ENCODE results near the gene PROX1.

The PROX1 gene

DNA sequence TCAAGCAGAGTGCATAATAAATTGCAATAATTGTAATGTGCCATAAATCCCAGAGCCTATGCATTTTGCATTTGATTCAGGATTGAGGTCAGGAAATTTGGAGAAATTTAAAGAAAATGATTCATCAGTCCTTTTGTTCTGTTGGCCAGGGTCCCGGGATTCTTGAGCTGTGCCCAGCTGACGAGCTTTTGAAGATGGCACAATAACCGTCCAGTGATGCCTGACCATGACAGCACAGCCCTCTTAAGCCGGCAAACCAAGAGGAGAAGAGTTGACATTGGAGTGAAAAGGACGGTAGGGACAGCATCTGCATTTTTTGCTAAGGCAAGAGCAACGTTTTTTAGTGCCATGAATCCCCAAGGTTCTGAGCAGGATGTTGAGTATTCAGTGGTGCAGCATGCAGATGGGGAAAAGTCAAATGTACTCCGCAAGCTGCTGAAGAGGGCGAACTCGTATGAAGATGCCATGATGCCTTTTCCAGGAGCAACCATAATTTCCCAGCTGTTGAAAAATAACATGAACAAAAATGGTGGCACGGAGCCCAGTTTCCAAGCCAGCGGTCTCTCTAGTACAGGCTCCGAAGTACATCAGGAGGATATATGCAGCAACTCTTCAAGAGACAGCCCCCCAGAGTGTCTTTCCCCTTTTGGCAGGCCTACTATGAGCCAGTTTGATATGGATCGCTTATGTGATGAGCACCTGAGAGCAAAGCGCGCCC is 8.7 kb downstream of the PROX1 start:
- no peaks in the 10 kb centered on the region for H3K9me3 ChIP-seq (ENCODE audit: control insufficient read depth, insufficient read depth, low read length)
- no peaks in the 10 kb centered on the region for H4K20me1 ChIP-seq (ENCODE audit: control insufficient read depth, insufficient read depth, low read depth, low read length)
- H3K27ac ChIP-seq (ENCODE audit: low read depth, low read length): no peak overlapping the region
- H3K4me2 ChIP-seq (ENCODE audit: low read length): no peak overlapping the region
- H3K36me3 ChIP-seq (ENCODE audit: control insufficient read depth, low read length): peaks cover 26% of the 10 kb centered on the region
- no peak overlapping the region for H3K4me3 ChIP-seq (ENCODE audit: low read length)
- H3K79me2 ChIP-seq (ENCODE audit: control insufficient read depth, low read length): peaks cover 20% of the 10 kb centered on the region
- H3K4me1 ChIP-seq (ENCODE audit: control insufficient read depth, low read length): peaks cover 30% of the 10 kb centered on the region
- no peak for TF ChIP-seq EZH2phosphoT487 (IDR thresholded peaks at IDR 0.05; ENCODE audit: borderline replicate concordance, low read length)
- TF ChIP-seq, protein P1, sequence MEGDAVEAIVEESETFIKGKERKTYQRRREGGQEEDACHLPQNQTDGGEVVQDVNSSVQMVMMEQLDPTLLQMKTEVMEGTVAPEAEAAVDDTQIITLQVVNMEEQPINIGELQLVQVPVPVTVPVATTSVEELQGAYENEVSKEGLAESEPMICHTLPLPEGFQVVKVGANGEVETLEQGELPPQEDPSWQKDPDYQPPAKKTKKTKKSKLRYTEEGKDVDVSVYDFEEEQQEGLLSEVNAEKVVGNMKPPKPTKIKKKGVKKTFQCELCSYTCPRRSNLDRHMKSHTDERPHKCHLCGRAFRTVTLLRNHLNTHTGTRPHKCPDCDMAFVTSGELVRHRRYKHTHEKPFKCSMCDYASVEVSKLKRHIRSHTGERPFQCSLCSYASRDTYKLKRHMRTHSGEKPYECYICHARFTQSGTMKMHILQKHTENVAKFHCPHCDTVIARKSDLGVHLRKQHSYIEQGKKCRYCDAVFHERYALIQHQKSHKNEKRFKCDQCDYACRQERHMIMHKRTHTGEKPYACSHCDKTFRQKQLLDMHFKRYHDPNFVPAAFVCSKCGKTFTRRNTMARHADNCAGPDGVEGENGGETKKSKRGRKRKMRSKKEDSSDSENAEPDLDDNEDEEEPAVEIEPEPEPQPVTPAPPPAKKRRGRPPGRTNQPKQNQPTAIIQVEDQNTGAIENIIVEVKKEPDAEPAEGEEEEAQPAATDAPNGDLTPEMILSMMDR (IDR thresholded peaks at IDR 0.05; ENCODE audit: low read depth, low read length, poor library complexity, severe bottlenecking): no peak
- no peaks in the 10 kb centered on the region for H3K9me2 ChIP-seq (replicated peaks; ENCODE audit: control insufficient read depth, low read length)
- H3K27me3 ChIP-seq (ENCODE audit: control insufficient read depth, low read length): no peaks in the 10 kb centered on the region
- no peaks in the 10 kb centered on the region for H3F3A ChIP-seq (ENCODE audit: control insufficient read depth, insufficient read depth)

DNA sequence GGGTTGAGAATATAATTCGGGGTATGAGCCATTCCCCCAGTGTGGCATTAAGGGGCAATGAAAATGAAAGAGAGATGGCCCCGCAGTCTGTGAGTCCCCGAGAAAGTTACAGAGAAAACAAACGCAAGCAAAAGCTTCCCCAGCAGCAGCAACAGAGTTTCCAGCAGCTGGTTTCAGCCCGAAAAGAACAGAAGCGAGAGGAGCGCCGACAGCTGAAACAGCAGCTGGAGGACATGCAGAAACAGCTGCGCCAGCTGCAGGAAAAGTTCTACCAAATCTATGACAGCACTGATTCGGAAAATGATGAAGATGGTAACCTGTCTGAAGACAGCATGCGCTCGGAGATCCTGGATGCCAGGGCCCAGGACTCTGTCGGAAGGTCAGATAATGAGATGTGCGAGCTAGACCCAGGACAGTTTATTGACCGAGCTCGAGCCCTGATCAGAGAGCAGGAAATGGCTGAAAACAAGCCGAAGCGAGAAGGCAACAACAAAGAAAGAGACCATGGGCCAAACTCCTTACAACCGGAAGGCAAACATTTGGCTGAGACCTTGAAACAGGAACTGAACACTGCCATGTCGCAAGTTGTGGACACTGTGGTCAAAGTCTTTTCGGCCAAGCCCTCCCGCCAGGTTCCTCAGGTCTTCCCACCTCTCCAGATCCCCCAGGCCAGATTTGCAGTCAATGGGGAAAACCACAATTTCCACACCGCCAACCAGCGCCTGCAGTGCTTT is 9.4 kb downstream of the PROX1 start:
- Histone ChIP-seq H3F3A (ENCODE audit: control insufficient read depth, insufficient read depth) (no peaks in the 10 kb centered on the region), H3K4me1 (ENCODE audit: control insufficient read depth, low read length) (peaks cover 24% of the 10 kb centered on the region), H3K9me2 (replicated peaks; ENCODE audit: control insufficient read depth, low read length) (no peaks in the 10 kb centered on the region), H3K9me3 (ENCODE audit: control insufficient read depth, insufficient read depth, low read length) (no peaks in the 10 kb centered on the region), H3K4me3 (ENCODE audit: low read length) (no peak overlapping the region), H3K79me2 (ENCODE audit: control insufficient read depth, low read length) (peaks cover 17% of the 10 kb centered on the region), H3K27me3 (ENCODE audit: control insufficient read depth, low read length) (no peaks in the 10 kb centered on the region), H3K36me3 (ENCODE audit: control insufficient read depth, low read length) (peaks cover 26% of the 10 kb centered on the region), H4K20me1 (ENCODE audit: control insufficient read depth, insufficient read depth, low read depth, low read length) (no peaks in the 10 kb centered on the region), H3K4me2 (ENCODE audit: low read length) (no peak overlapping the region), H3K27ac (ENCODE audit: low read depth, low read length) (no peak overlapping the region)
- TF ChIP-seq EZH2phosphoT487 (IDR thresholded peaks at IDR 0.05; ENCODE audit: borderline replicate concordance, low read length): no peak
- TF ChIP-seq, protein P1 (IDR thresholded peaks at IDR 0.05; ENCODE audit: low read depth, low read length, poor library complexity, severe bottlenecking): no peak

DNA sequence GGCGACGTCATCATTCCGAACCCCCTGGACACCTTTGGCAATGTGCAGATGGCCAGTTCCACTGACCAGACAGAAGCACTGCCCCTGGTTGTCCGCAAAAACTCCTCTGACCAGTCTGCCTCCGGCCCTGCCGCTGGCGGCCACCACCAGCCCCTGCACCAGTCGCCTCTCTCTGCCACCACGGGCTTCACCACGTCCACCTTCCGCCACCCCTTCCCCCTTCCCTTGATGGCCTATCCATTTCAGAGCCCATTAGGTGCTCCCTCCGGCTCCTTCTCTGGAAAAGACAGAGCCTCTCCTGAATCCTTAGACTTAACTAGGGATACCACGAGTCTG is 10.0 kb downstream of the PROX1 start:
- H3K9me2 ChIP-seq (replicated peaks; ENCODE audit: control insufficient read depth, low read length): no peaks in the 10 kb centered on the region
- H3K9me3 ChIP-seq (ENCODE audit: control insufficient read depth, insufficient read depth, low read length): no peaks in the 10 kb centered on the region
- TF ChIP-seq, protein P1 (IDR thresholded peaks at IDR 0.05; ENCODE audit: low read depth, low read length, poor library complexity, severe bottlenecking): no peak
- no peaks in the 10 kb centered on the region for H3K27me3 ChIP-seq (ENCODE audit: control insufficient read depth, low read length)
- no peak overlapping the region for H3K4me3 ChIP-seq (ENCODE audit: low read length)
- H3F3A ChIP-seq (ENCODE audit: control insufficient read depth, insufficient read depth): no peaks in the 10 kb centered on the region
- no peak overlapping the region for H3K27ac ChIP-seq (ENCODE audit: low read depth, low read length)
- H4K20me1 ChIP-seq (ENCODE audit: control insufficient read depth, insufficient read depth, low read depth, low read length): no peaks in the 10 kb centered on the region
- H3K79me2 ChIP-seq (ENCODE audit: control insufficient read depth, low read length): peaks cover 11% of the 10 kb centered on the region
- H3K36me3 ChIP-seq (ENCODE audit: control insufficient read depth, low read length): peaks cover 26% of the 10 kb centered on the region
- H3K4me1 ChIP-seq (ENCODE audit: control insufficient read depth, low read length): peaks cover 22% of the 10 kb centered on the region
- H3K4me2 ChIP-seq (ENCODE audit: low read length): no peak overlapping the region

All from DOHH2 (cell line).